Neural cell (in vitro differentiated cells): ENCODE measurements around the gene GLB1L3. TPM values are rescaled to one million over a fixed set of nuclear protein-coding genes. Genes with fewer than 3 reads are reported as not detected.

Experiments used
- H2AFZ ChIP-seq: fragments of 200-600, 300-800 bp; sonication (generic), shearing (Covaris generic); 2 replicates; pipeline ENCODE4 v1.6.0; 2014; ENCODE audit warnings: low read depth, mild to moderate bottlenecking, antibody characterized with exemption, low read length, moderate library complexity
- H3F3A ChIP-seq: fragments of 200-600 bp; shearing (Covaris generic); 2 replicates; pipeline ENCODE4 v1.6.1; 2016; ENCODE audit warnings: mild to moderate bottlenecking, moderate library complexity, mixed read lengths, antibody characterized with exemption, low read length; ENCODE audit not compliant: insufficient read depth, poor library complexity, severe bottlenecking
- H3K27ac ChIP-seq: fragments of 200-600, 300-800 bp; sonication (generic), shearing (Covaris generic); 2 replicates; pipeline ENCODE4 v1.5.1; 2014; ENCODE audit warnings: mild to moderate bottlenecking, low read length, moderate library complexity
- H3K27me3 ChIP-seq: fragments of 300-800, 200-600 bp; sonication (generic), shearing (Covaris generic); 2 replicates; pipeline ENCODE4 v1.6.0; 2014; ENCODE audit warnings: mild to moderate bottlenecking, low read depth, low read length, moderate library complexity; ENCODE audit not compliant: insufficient read depth
- H3K36me3 ChIP-seq: fragments of 300-800, 200-600 bp; sonication (generic), shearing (Covaris generic); 2 replicates; pipeline ENCODE4 v1.5.1; 2014; ENCODE audit warnings: mild to moderate bottlenecking, antibody characterized with exemption, low read length, moderate library complexity; ENCODE audit not compliant: insufficient read depth
- H3K4me2 ChIP-seq: fragments of 300-800, 200-600 bp; sonication (generic), shearing (Covaris generic); 2 replicates; pipeline ENCODE4 v1.6.0; 2014; ENCODE audit warnings: mild to moderate bottlenecking, low read length
- H3K4me3 ChIP-seq: fragments of 300-800, 200-600 bp; sonication (generic), shearing (Covaris generic); 2 replicates; pipeline ENCODE4 v1.5.1; 2014; ENCODE audit warnings: mild to moderate bottlenecking, low read length, moderate library complexity
- H3K79me2 ChIP-seq: fragments of 200-600 bp; shearing (Covaris generic); replicated peaks from 2 replicates; pipeline ENCODE4 v1.6.0; 2014; ENCODE audit warnings: mild to moderate bottlenecking, low read length, moderate library complexity; ENCODE audit not compliant: insufficient read depth
- H3K9ac ChIP-seq: fragments of 300-800, 200-600 bp; sonication (generic), shearing (Covaris generic); 2 replicates; pipeline ENCODE4 v1.6.1; 2016; ENCODE audit warnings: mild to moderate bottlenecking, low read length, mixed read lengths
- H3K9me2 ChIP-seq: fragments of 200-600 bp; shearing (Covaris generic); 2 replicates; pipeline ENCODE4 v1.6.1; 2016; ENCODE audit warnings: mild to moderate bottlenecking, low read length, mixed read lengths; ENCODE audit not compliant: insufficient read depth
- H3K9me3 ChIP-seq: fragments of 200-600, 300-800 bp; sonication (generic), shearing (Covaris generic); 2 replicates; pipeline ENCODE4 v1.6.1; 2016; ENCODE audit warnings: mild to moderate bottlenecking, mixed run types, low read length, moderate library complexity, mixed read lengths
- H4K20me1 ChIP-seq: fragments of 200-600 bp; shearing (Covaris generic); 2 replicates; pipeline ENCODE4 v1.6.1; 2016; ENCODE audit warnings: mild to moderate bottlenecking, mixed run types; ENCODE audit not compliant: insufficient read depth
- CTCF ChIP-seq: fragments of 450-650 bp; IDR thresholded peaks from 2 replicates; pipeline ENCODE4 v1.5.1; 2014; ENCODE audit warnings: antibody characterized with exemption, mild to moderate bottlenecking, moderate library complexity; ENCODE audit not compliant: poor library complexity, severe bottlenecking
- EP300 ChIP-seq: fragments of 450-650 bp; conservative IDR thresholded peaks from 2 replicates; pipeline ENCODE4 v1.6.1; 2014; ENCODE audit warnings: antibody characterized with exemption, mild to moderate bottlenecking, moderate library complexity; ENCODE audit not compliant: poor library complexity, severe bottlenecking
- EZH2 ChIP-seq: fragments of 200-600, 300-800 bp; shearing (Covaris generic), sonication (generic); IDR thresholded peaks from 2 replicates; pipeline ENCODE4 v1.6.1; 2014; ENCODE audit warnings: antibody characterized with exemption, low read length, borderline replicate concordance, mild to moderate bottlenecking; ENCODE audit not compliant: insufficient read depth, poor library complexity, severe bottlenecking
- MXI1 ChIP-seq: fragments of 450-650 bp; conservative IDR thresholded peaks from 2 replicates; pipeline ENCODE4 v1.6.1; 2014; ENCODE audit warnings: antibody characterized with exemption, mild to moderate bottlenecking; ENCODE audit not compliant: poor library complexity, severe bottlenecking
- POLR2AphosphoS5 ChIP-seq: IDR thresholded peaks from 2 replicates; pipeline ENCODE4 v1.6.1; 2012
- RAD21 ChIP-seq: fragments of 450-650 bp; conservative IDR thresholded peaks from 2 replicates; pipeline ENCODE4 v1.6.1; 2014; ENCODE audit warnings: antibody characterized with exemption, mild to moderate bottlenecking, moderate library complexity
- REST ChIP-seq: IDR thresholded peaks from 2 replicates; pipeline ENCODE4 v1.6.1; 2012; ENCODE audit warnings: borderline replicate concordance
- SMC3 ChIP-seq: fragments of 450-650 bp; conservative IDR thresholded peaks from 2 replicates; pipeline ENCODE4 v1.6.1; 2014; ENCODE audit warnings: antibody characterized with exemption, mild to moderate bottlenecking, moderate library complexity; ENCODE audit not compliant: poor library complexity
- TAF1 ChIP-seq: IDR thresholded peaks from 2 replicates; pipeline ENCODE4 v1.6.1; 2012; ENCODE audit warnings: low read depth
- polyA plus RNA-seq: library from polyadenylated mRNA; depleted of rRNA; stranded (reverse); fragments of >200 nt; gene quantifications from 2 replicates; pipeline ENCODE4 v1.2.3, GENCODE V29; 2014

GLB1L3 gene
- polyA plus RNA-seq, 1 donor from 2014 or later = 0.19 TPM

- Histone ChIP-seq H3K4me3 (no peak overlapping the region), H3K4me2 (no peak overlapping the region), H4K20me1 (no peaks in the 10 kb centered on the region), H2AFZ (no peak overlapping the region), H3K79me2 (no peaks in the 10 kb centered on the region), H3K36me3 (no peaks in the 10 kb centered on the region), H3F3A (no peaks in the 10 kb centered on the region), H3K9ac (no peak overlapping the region), H3K9me2 (no peaks in the 10 kb centered on the region), H3K27ac (no peak overlapping the region), H3K9me3 (no peaks in the 10 kb centered on the region), H3K27me3 (no peaks in the 10 kb centered on the region)
- TF ChIP-seq POLR2AphosphoS5 (no peak), MXI1 (no peak), SMC3 (no peak), CTCF (no peak), REST (no peak), EZH2 (no peak), EP300 (no peak), RAD21 (no peak), TAF1 (no peak)
Observed at GRCh38 chr11:134341805-134342571, 65.8 kb downstream of the GLB1L3 start.

- no peaks in the 10 kb centered on the region for H3F3A ChIP-seq
- no peaks in the 10 kb centered on the region for H3K79me2 ChIP-seq
- TF ChIP-seq SMC3 = no peak
- no peak for TF ChIP-seq TAF1
- TF ChIP-seq CTCF = no peak
- TF ChIP-seq POLR2AphosphoS5 = no peak
- TF ChIP-seq EP300 = no peak
- no peak for TF ChIP-seq MXI1
- no peak for TF ChIP-seq EZH2
- TF ChIP-seq RAD21 = no peak
- TF ChIP-seq REST = no peak
- no peaks in the 10 kb centered on the region for H4K20me1 ChIP-seq
- no peak overlapping the region for H2AFZ ChIP-seq
- H3K27ac ChIP-seq = no peak overlapping the region
- no peak overlapping the region for H3K9ac ChIP-seq
- H3K27me3 ChIP-seq = no peaks in the 10 kb centered on the region
- no peak overlapping the region for H3K4me2 ChIP-seq
- H3K9me3 ChIP-seq = no peaks in the 10 kb centered on the region
- H3K9me2 ChIP-seq = no peaks in the 10 kb centered on the region
- no peaks in the 10 kb centered on the region for H3K36me3 ChIP-seq
- H3K4me3 ChIP-seq = no peak overlapping the region
Observed at GRCh38 chr11:134342572-134343340, 66.6 kb downstream of the GLB1L3 start.
